Lung microvascular endothelial cell (primary cell): ENCODE data around the gene PLXNA4. TPM values are rescaled to one million over a fixed set of nuclear protein-coding genes. Genes with fewer than 3 reads are reported as not detected.

Source experiments
- DNase-seq, 2 donors: peaks; one replicate each; pipeline versions ENCODE4 v3.0.0 to v3.0.0-alpha.2; 2010; ENCODE audit warnings: low read depth in 2 of 2
- total RNA-seq: library from RNA; depleted of rRNA; stranded (reverse); fragments of >200 nt; gene quantifications from 2 replicates; pipeline ENCODE4 v1.2.1, GENCODE V29; 2014

Gene PLXNA4
- total RNA-seq, 1 donor from 2014 or later = 6.9 TPM

- DNase-seq = no peak
These were observed 478.6 kb downstream of the PLXNA4 start for GRCh38 chr7:132097550-132098134.

- no peak for DNase-seq
These were observed 481.0 kb downstream of the PLXNA4 start for GRCh38 chr7:132095111-132095765.

DNA sequence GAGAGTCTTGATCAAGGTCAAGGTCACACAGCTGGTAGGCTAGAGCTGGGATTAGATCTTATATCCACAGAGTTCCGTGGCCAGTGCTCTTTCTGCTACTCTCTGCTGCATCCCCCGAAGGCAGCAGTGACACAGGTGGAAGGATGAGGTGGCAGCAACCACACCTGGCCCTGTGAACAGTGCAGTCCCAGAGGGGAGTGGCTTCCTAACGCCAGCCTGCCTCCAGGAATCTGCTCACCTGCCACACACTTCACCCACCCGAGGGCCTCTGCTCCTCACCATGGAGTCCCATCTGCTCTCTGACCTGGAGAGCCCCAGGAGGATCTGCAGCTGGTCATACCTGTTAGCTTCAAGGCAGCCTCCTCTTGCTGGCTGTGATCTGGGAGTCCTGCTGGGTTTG lies 484.2 kb downstream of the PLXNA4 start:
- DNase-seq = no peak

DNA sequence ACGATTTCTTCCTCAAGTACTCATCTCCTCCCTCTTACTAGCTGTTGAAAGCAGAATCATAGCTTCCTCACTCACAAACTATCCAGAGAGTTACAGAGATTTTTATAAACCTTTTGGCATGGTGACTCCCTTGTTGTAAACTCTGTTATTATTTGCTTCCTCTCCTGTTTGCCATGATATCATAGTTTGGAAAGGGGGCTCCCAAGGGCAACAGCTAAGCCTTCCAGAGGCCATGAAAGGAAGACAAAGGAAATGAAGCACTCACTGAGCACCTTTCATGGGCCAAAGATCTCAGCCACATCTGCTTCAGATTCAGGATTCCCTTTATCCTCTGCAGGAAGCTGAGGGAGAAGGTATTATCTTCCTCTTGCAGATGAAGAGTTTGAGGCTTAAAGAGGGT lies 484.6 kb downstream of the PLXNA4 start:
- DNase-seq = no peak

DNA sequence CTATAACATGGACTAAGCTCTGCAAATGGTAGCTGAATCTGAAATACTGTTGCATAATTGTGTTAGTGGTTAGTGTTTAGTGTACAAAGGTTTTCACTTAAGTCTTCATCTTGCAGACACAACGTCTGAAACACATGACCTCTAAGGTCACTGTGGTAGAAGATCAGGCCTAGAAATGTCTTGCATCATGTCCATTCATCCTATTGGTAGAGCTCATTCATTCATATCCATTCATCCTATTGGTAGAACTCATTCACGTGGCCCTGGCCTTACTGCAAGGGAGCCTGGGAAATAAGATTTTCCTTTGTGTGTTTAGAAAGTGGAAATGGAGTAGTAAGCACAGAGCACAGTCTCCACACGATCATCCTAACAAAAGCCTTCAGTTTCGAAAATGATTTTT lies 485.8 kb downstream of the PLXNA4 start:
- no peak for DNase-seq

- no peak for DNase-seq
These were observed 486.9 kb downstream of the PLXNA4 start for GRCh38 chr7:132089356-132089755.

GRCh38 chr7:132087421-132087820 lies 488.8 kb downstream of the PLXNA4 start:
- no peak for DNase-seq

DNA sequence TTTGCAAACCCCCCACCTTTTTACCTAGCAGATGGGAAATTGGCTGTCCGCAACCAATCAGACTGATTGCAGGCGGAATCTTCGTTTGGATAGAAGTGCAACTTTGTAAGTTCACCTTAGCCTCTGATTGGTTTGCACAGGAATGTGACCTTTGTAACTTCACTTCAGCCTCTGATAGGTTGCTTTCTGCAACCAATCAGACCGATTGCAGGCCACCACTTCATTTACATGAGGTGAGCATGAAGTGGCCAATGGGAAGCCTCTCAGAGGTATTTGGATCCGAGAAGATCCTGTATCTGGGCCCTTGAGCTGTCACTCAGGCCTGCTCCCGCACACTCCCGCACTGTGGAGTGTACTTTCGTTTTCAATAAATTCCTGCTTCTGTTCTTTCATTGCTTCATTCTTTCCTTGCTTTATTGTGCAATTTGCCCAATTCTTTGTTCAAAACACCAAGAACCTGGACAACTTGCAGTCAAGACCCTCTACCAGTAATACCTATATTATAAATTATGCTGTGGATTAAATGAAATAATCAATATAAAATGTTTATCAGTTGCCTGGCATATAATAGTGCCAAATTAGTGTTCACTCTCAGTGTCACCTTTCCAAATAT lies 491.4 kb downstream of the PLXNA4 start:
- DNase-seq = peak; percentile 11 to 13

DNA sequence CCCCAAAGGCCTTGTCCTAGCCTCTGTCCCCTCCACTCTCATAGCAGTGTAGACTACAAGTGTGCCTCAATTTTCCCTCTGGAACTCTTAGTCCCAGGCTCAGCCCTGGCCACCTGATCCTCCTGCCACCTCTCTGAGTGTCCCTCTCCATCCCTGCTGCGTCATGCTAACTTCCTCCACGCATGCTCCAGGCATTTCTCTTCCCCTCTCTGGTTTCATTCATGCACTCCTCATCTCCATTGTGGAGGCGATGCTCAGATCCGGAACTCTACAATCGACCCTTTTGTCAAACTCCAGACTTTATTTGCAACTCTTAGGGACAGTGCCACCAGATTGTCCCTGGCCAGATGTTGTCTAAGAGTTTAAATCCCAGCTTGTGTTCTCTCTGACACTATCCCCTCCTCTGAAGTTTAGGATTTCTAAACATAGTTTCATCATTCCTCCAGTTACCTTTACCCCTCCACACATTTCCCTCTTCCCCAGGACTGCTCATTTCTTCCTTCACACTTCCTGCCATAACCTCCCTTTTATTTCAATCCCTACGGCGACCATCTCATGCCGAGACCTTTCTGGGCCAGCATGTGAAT lies 492.6 kb downstream of the PLXNA4 start:
- no peak for DNase-seq

GRCh38 chr7:132083126-132083525 lies 493.1 kb downstream of the PLXNA4 start:
- DNase-seq = no peak

DNA sequence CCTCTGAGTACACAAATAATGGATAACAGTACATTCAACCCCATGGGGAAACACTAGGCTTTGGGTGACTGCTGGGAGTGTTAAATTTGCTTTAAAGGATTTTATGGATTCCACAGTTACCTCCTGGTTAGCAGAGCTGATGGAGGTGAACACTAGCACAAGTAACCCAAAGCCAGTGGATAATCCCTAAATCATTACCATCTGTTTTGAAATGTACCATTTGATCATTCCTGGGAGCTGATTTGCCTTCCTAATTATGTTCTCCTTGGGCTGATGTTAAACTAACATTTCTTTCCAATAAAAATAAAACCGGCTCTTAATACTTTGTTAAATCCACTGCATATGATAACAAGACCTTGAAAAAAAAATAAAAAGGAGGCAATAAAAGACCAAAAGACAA lies 493.9 kb downstream of the PLXNA4 start:
- no peak for DNase-seq

GRCh38 chr7:132081686-132082085 lies 494.6 kb downstream of the PLXNA4 start:
- DNase-seq = no peak

- DNase-seq = no peak
These were observed 495.2 kb downstream of the PLXNA4 start for GRCh38 chr7:132080967-132081668.

DNA sequence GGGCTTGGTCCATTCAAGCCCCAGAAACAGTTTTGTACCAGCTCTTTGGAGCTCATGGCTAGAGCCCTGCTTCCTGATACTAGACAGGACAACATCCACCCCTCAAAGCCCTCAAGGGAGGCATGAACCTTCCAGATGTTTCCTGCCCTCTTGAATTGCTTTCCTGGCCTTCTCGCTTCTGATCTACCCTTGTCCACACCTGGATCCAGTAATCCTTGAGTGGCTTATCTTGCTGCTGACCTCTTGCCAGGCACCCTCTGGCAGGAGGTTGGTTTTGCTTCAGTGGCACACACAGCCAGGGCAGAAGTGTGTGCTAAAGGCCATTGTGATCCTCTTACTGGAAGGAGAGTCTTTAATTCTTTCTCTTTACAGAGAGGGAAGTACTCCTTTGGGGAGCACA lies 495.8 kb downstream of the PLXNA4 start:
- peak in 1 of 2 donors; percentile 4 for DNase-seq

DNA sequence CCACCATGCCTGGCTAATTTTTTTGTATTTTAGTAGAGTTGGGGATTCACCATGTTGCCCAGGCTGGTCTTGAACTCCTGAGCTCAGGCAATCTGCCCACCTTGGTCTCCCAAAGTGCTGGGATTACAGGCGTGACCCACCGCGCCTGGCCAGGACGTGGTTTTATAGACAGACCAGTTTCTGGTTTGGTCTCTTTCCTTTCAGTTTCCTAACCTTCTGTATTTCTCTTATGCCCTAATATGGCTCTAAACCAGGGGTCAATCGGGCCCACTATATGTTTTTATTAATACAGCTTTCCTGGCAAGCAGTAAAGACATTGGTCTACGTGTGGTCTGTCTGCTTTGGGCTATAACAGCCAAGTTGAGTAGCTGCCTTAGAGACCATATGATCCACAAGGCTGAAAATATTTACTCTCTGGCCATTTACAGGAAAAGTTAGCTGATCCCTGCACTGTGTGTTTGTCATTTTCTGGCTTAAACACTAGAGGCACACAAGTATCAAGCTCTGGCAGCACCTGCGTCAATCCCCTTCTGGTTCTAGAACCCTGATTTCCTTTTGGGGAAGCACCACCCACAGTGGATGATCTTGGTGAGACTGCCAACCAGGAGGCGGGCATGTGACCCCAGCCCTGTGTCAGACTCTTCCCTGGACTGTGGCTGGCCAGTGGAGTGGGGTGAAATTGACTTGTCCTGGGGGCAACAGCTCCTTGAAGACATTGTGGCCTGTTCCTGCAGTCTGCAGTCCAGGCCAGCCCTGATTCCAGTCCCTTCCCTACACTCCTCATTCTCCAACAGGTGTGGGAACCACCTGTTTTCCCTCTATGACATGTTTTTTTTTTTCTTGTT lies 497.2 kb downstream of the PLXNA4 start:
- DNase-seq = no peak

GRCh38 chr7:132077971-132078685 lies 498.1 kb downstream of the PLXNA4 start:
- no peak for DNase-seq

GRCh38 chr7:132076301-132077035 lies 499.8 kb downstream of the PLXNA4 start:
- no peak for DNase-seq

- DNase-seq = no peak
These were observed 500.8 kb downstream of the PLXNA4 start for GRCh38 chr7:132075515-132075914.

GRCh38 chr7:132073920-132074589 lies 502.2 kb downstream of the PLXNA4 start:
- no peak for DNase-seq
